Panc1 (cell line): ENCODE data around the gene OFD1.

Source experiments
- CTCF ChIP-seq: fragments of 450-650 bp; IDR thresholded peaks from 2 replicates; pipeline ENCODE4 v1.5.1; 2017; ENCODE audit warnings: mild to moderate bottlenecking
- POLR2AphosphoS5 ChIP-seq: IDR thresholded peaks from 2 replicates; pipeline ENCODE4 v1.6.1; 2012; ENCODE audit warnings: mild to moderate bottlenecking, low read depth, low read length, moderate library complexity
- REST ChIP-seq, 2 experiments: IDR thresholded peaks; 2 replicates each; pipeline ENCODE4 v1.6.1; 2011 to 2012; ENCODE audit warnings: low read depth in 2 of 2, control low read depth in 1 of 2, low read length in 1 of 2, mild to moderate bottlenecking in 1 of 2, moderate library complexity in 1 of 2; ENCODE audit not compliant: insufficient read depth in 1 of 2
- SIN3A ChIP-seq: IDR thresholded peaks from 2 replicates; pipeline ENCODE4 v1.6.1; 2012; ENCODE audit warnings: low read depth, mild to moderate bottlenecking, low read length, moderate library complexity, borderline replicate concordance; ENCODE audit not compliant: insufficient read depth

- TF ChIP-seq CTCF (no peak), POLR2AphosphoS5 (no peak), REST (IDR thresholded peaks at IDR 0.05; ENCODE audit: insufficient read depth in 1 of 2, low read depth in 2 of 2, low read length in 1 of 2) (no peak), SIN3A (no peak)
These were observed 20.2 kb downstream of the OFD1 start for GRCh38 chrX:13754765-13755164.
